NCI-H146 treated with DMSO at 0.1 percent for 48 hours (cell line): ENCODE measurements around the gene SLC29A3.
"Not testable (repeated sequence)": the region's sequence is repeated elsewhere in the genome, so short reads cannot be mapped to it uniquely, and the experiment has no call there.

Experiments used
- DNase-seq: peaks from one replicate; lab custom pipeline; 2025; ENCODE audit not compliant: unreplicated experiment; lab: John Stamatoyannopoulos, UW

SLC29A3 gene

DNA sequence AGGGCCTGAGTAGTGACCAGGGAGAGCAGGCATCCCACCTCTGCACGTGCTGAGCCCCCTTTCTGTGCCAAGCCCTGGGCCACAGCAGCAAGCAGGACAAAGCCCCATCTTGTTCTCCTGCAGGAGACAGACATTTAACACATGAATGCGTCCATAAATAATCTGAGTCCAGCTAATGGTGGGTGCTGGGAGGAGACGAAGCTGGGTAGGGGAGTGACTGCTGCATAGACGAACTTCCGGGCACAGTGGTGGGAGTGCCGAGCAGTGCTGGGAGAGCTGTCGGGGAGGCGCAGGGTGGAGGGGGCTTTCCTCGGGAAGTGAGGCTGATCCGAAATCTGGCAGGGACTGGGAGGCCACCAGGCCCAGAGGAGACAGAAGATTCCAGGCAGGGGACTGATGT, 35.2 kb upstream of the SLC29A3 start:
- no peak for DNase-seq

DNA sequence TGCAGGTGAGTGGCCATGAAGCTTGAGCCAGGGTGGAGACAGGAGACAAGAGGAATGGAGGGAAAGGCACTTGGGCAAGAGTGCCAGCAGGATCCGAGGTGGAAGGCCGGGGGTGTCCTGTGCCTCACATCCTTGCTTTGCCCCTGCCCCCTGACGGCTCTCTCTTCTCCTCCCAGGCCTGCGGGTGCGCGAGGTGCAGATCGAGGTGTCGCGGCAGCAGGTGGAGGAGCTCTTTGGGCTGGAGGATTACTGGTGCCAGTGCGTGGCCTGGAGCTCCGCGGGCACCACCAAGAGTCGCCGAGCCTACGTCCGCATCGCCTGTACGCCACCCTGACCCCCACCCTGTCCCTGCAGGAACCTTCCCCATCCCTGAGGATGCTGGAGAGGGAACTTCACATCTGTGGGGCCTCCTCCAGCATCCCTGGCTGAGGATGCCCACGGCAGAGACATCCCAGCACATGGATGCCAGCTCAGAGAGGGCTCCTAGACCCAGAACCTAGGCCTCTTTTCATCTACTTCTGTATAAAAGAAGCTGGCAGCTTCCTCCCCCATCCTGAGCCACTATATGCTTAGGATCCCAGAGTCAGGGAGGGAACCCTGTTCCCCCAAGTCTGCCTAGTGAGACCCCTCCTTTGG, 34.4 kb upstream of the SLC29A3 start:
- no peak for DNase-seq

DNA sequence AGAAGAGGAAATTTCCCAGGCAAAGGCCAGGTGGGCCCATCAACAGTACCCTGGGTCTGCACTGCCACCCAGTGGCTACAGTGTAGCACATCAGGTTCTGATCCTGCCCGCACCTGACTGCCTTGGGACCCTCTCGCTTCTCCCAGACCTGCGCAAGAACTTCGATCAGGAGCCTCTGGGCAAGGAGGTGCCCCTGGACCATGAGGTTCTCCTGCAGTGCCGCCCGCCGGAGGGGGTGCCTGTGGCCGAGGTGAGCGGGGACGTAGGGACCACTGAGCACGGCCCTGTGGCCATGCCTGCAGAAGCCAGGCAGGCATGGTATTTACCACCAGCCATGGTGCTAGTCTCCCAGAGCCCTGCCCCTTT, 33.9 kb upstream of the SLC29A3 start:
- DNase-seq, result no peak

DNA sequence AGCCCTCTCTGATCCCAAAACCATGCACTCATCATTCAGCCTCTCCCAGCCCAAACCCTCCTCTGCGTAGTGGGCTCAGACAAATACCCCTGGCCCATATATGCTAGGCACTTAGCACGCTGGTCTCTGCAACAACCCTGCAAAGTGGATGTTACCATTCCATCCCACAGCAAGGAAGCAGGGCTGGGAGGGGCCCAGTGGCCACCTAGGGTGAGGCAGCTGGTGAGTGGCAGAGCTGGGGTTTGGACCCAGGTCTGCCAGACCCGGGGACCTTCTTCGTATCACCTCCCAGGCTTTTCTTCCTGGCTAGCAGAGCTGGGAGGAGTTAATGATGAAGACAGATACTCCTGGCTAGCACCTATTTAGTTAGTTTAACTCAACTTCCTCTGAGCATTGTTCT, 33.1 kb upstream of the SLC29A3 start:
- DNase-seq, result no peak

DNA sequence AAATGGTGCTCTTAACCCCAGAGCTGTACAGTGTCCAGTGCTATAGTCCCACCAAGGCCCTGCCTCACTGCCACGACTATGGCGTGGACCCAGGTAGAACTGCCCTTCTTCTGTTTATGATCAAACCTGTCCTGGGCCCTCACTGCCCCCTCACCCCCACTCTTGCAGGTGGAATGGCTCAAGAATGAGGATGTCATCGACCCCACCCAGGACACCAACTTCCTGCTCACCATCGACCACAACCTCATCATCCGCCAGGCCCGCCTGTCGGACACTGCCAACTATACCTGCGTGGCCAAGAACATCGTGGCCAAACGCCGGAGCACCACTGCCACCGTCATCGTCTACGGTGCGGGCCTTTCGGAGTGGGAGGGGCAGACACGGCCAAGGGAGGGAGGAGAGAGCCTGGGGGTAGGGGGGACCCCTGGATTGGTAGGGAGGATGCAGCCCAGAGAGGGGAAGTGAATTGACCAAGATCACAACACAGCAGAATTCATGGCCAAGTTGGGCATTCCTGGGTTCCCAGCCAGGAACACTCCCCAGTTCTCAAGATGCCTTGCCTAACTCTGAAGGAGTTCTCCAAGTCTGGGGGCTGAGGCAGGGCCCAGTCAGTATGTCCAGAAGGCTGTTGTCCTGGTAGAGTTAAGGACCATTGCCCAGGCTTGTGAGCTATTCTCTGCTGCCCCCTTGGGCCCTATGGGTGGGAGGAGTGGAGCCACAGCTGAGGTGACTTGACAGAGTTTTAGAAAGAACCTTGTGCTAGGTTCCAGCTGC, 32.4 kb upstream of the SLC29A3 start:
- no peak for DNase-seq

DNA sequence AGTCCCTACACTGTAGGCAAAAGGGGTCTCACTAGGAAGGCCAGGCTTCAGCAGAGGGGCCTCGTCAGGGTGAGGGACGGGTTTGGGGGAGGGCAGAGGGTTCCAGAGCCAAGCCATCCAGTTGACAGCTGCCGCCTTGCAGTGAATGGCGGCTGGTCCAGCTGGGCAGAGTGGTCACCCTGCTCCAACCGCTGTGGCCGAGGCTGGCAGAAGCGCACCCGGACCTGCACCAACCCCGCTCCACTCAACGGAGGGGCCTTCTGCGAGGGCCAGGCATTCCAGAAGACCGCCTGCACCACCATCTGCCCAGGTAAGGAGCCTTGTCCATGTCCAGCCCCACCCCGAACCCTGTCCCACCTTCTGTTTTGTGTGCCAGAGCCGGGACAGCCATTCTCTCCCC, 31.6 kb upstream of the SLC29A3 start:
- no peak for DNase-seq

DNA sequence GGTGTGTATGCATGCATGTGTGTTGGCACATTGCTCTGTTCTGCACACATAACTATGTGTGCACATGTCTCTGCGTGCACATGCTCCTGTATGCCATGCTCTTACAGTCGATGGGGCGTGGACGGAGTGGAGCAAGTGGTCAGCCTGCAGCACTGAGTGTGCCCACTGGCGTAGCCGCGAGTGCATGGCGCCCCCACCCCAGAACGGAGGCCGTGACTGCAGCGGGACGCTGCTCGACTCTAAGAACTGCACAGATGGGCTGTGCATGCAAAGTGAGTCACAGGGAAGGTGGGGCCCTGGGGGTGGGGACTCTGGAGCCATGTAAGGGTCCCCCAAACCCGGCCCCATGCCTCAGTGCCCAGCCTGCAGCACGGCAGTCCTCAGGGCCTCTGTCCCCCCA, 30.6 kb upstream of the SLC29A3 start:
- no peak for DNase-seq

DNA sequence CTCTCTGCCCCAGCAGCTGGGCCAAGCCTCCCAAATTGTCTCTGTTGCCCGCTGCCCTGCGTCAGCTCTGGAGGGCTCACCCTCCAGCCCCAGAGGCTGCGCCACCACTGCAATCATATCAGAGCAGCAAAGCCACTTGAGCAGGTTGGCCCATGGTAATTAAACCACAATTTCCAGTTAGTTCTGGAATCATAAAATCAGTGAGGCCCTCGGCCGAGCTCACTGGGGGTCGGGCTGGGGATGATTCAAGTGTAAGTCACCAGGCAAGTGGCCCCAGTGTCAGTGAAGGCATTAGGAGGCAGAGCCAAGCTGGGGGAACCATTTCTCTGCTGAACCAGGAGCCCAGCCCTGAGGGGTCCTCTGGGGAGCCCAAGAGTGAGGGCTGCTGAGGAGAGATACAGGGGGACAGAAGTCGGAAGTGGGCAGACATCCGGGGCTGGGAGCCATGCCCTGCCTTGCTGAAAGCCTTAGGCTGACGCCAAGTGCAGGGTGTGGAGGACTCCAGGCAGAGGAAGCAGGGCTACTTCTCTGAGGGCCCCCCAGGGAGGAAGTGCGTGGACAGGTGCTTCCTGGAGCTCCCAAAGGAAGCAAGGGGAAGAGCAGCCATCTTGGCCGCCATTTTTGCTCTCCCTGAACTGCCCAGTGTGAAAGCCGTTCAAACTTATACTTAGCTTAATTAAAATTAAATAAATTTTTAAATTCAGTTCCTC, 29.5 kb upstream of the SLC29A3 start:
- no peak for DNase-seq

DNA sequence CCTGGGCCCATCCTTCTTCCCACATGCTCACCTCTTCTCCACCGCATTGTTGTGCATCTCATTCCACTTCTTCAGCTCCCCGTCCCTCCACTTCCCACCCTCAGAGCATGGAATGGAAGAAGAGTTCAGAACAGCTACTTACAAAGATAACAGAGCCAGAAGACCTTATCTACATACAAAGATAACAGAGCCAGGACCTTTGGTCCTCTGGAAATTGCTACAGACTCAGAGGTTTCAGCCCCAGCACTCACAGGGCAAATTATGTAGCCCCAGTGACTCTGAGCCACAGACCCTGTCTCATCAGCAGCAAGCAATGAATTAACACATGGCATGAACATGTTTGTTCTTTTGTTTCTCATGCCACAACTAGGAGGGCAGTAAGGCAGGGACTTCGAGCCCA, 28.7 kb upstream of the SLC29A3 start:
- no peak for DNase-seq

DNA sequence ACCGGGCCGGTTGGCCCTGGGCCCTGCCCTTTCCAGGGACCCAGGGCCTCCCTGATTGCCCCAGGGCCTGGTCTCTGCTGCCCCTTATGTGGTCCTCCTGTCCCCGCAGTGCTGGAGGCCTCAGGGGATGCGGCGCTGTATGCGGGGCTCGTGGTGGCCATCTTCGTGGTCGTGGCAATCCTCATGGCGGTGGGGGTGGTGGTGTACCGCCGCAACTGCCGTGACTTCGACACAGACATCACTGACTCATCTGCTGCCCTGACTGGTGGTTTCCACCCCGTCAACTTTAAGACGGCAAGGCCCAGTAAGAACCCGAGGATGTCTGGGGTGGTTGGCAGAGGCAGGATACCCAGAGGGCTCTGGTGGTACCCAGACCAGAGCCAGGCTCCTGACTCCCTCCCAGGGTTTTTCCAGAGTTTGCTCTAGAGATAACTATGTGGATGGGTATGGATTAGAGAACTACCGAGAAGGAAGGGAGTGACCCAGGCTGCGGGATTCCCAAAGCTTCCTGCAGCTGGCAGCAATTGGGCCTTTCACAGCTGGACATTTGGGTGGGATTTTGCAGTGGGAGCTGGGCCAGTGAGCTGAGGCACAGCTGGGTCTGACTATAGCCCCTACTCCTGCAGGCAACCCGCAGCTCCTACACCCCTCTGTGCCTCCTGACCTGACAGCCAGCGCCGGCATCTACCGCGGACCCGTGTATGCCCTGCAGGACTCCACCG, 28.1 kb upstream of the SLC29A3 start:
- no peak for DNase-seq

DNA sequence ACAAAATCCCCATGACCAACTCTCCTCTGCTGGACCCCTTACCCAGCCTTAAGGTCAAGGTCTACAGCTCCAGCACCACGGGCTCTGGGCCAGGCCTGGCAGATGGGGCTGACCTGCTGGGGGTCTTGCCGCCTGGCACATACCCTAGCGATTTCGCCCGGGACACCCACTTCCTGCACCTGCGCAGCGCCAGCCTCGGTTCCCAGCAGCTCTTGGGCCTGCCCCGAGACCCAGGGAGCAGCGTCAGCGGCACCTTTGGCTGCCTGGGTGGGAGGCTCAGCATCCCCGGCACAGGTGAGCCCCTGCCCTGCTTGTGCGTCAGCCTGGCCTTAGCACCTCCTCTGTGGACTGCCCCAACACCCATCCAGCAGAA, 27.5 kb upstream of the SLC29A3 start:
- no peak for DNase-seq

DNA sequence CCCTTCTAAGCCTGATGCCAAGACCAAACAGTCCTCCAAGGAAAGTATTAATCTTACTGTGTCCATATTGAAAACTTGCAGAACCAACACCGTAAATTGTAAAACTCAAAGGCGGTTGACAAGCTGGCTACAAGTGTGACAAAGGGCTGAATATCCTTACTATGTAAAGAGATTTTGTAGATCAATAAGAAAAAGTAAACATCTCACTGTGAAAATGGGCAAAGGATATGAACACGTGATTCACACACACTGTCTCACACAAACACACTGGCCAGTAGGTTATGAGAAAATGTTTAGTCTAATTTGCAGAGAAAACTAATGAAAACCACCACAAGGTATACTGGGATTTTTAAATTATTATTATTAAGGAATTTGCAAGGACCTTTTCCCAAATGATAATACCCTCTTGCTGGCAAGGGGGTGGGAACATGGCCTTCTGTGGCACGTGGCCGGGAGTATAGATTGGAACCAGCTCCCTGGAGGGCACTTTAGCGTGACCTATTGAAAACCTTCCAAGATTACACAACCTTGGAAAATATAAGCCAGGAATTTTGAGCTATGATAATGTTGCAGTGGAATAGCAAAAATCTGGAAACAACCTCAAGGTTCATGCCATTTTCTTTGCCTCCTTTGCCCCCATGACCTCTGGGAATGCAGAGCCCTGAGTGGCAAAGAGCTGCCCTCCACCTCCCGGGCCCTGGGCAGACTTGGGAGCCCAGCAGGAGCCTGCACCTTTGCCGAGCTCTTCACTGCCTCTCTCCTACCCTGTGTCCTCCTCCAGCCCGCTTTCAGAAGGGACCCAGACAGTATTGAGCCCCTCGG, 26.2 kb upstream of the SLC29A3 start:
- DNase-seq, result no peak

DNA sequence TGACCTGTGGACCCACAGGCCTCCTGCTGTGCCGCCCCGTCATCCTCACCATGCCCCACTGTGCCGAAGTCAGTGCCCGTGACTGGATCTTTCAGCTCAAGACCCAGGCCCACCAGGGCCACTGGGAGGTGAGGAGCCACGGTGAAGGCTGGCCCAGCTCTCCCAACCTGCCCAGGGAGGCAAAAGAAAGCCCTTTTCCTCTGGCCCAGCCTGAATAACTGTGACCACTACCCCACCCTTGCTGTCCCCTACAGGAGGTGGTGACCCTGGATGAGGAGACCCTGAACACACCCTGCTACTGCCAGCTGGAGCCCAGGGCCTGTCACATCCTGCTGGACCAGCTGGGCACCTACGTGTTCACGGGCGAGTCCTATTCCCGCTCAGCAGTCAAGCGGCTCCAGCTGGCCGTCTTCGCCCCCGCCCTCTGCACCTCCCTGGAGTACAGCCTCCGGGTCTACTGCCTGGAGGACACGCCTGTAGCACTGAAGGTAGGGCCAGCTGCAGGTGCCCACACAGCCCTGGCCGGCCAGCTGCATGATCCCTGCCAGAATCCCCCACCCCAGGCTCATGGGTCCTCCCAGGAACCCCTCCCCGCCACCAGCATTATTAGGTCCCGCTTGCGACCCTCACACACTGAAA, 25.5 kb upstream of the SLC29A3 start:
- no peak for DNase-seq

DNA sequence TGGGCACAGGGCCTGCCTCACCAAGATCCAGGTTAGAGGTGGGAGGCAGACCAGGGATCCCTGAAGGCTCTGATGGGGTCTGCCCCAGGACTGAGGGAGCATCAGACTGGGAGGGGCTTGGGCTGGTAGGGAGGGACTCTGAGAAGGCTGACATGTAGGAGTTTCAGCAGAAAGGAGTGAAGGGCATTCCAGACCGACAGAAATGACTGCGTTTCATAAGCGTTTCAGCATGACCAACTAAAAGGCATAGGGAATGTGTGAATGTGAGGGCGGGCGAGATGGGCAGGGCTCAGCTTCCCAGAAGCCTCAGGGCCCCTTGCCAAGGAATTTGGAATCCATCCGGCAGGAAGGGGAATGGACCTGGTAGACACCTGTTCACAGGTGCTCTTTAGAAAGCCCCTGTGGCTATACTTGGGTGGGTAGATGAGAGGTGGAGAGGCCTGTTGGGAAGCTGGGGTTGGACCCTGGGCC, 24.9 kb upstream of the SLC29A3 start:
- no peak for DNase-seq

DNA sequence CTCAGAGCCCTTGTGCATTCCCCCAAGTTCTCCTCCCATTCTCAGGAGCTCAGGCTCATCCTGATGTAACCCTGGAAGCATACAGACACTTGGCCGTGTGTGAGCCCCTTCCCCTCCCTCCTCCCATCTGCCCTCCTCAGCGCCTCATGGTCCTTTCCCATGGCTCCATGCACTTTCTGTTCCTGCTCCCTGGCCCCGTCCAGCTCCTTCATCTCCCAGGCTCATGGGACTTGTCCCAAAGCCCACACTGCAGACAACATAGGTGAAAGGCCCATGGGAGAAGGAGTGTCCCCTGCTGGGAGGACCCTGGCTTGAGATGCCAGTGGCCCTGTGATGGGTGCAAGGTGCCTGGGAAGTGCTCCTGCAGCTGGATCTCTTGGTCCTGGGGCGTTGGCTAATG, 24.2 kb upstream of the SLC29A3 start:
- no peak for DNase-seq

DNA sequence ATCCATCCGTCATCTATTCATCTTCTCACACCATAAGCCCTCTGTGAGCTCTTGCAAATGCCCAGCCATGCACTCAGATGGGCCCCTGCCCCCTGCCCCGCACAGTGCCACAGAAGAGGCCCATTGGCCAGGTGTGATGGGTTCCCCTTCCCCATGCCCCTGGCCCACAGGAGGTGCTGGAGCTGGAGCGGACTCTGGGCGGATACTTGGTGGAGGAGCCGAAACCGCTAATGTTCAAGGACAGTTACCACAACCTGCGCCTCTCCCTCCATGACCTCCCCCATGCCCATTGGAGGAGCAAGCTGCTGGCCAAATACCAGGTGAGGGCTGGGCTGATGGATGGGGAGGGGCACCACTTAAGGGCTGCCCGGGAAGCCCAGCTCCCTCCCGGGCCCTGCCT, 23.4 kb upstream of the SLC29A3 start:
- DNase-seq, result no peak

DNA sequence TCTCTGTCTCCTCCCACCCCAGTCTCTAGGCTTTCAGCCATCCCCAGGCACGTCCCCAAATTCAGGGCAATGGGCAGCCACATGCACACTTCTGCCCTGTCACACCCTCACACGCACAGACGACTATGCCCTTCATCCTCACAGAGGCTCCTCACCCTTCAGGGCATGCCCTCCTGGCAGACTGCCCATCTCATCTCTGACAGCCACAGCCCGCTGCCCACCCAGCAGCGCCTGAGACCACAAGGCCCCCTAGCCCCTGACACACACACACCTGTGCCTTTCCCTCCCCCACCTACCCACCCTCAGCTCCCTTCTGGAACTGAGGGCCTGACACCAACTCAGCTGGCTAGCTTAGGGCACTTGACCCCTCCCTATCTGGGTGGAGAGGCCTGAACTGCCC, 23.0 kb upstream of the SLC29A3 start:
- DNase-seq, result no peak

DNA sequence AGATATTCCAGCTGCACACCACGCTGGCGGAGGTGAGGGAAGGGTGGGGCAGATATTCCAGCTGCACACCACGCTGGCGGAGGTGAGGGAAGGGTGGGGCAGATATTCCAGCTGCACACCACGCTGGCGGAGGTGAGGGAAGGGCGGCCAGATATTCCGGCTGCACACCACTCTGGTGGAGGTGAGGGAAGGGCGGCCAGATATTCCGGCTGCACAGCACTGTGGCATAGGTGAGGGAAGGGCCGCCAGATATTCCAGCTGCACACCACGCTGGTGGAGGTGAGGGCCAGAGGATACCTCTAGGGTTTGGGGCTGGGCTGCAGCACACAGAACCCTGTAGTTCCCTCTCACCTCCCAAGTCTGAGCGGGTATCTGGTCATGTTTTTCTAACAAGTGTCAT, 22.2 kb upstream of the SLC29A3 start:
- not testable (repeated sequence) for DNase-seq

DNA sequence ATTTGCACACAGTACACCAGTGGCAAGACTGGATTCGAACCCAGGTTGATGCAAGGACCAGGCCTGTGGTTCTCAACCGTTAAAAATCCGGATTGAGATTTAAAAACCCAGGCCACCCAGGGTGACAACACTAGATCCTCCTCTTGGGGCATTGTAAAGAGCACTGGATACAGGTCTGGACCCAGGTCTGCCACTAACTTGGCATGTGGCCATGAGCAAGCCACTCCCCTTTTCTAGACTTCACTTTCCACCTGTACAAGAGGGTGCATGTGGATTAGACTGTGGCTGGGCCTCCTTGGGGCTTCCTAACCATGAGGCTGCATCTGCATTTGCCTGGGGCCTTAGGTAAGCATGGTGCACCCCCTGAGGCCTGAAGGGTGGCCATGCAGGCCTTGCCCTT, 21.7 kb upstream of the SLC29A3 start:
- DNase-seq, result no peak

DNA sequence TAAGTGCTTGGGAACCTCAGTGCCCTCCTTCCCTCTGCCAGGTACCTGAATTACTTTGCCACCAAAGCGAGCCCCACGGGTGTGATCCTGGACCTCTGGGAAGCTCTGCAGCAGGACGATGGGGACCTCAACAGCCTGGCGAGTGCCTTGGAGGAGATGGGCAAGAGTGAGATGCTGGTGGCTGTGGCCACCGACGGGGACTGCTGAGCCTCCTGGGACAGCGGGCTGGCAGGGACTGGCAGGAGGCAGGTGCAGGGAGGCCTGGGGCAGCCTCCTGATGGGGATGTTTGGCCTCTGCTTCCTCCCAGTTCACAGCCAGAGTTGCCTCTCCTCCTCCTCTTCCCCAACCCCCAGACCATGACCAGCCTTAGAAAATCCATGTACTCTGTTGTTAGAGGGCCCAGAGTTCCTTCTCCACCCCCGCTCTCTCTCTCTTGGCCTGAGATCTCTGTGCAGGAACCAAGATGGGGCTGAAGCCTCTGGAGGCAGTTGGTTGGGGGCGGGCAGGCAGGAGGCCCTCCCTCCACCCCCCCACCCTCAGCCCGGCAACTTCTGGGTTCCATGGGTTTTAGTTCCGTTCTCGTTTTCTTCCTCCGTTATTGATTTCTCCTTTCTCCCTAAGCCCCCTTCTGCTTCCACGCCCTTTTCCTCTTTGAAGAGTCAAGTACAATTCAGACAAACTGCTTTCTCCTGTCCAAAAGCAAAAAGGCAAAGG, 19.8 kb upstream of the SLC29A3 start:
- DNase-seq, result no peak
